GM18505 (cell line): ENCODE data around the gene MYMX.
"Not testable (repeated sequence)": the region's sequence is repeated elsewhere in the genome, so short reads cannot be mapped to it uniquely, and the experiment has no call there.

Experiments
- ATAC-seq: cut with Tn5 transposase; IDR thresholded peaks from one replicate; pipeline ENCODE4 v1.9.1; 2021; ENCODE audit not compliant: unreplicated experiment
- POLR2A ChIP-seq: IDR thresholded peaks from 4 replicates; pipeline ENCODE4 v1.6.1; 2011; ENCODE audit warnings: borderline replicate concordance; ENCODE audit not compliant: insufficient read depth, insufficient read length; ENCODE audit errors: extremely low read depth

Gene MYMX

DNA sequence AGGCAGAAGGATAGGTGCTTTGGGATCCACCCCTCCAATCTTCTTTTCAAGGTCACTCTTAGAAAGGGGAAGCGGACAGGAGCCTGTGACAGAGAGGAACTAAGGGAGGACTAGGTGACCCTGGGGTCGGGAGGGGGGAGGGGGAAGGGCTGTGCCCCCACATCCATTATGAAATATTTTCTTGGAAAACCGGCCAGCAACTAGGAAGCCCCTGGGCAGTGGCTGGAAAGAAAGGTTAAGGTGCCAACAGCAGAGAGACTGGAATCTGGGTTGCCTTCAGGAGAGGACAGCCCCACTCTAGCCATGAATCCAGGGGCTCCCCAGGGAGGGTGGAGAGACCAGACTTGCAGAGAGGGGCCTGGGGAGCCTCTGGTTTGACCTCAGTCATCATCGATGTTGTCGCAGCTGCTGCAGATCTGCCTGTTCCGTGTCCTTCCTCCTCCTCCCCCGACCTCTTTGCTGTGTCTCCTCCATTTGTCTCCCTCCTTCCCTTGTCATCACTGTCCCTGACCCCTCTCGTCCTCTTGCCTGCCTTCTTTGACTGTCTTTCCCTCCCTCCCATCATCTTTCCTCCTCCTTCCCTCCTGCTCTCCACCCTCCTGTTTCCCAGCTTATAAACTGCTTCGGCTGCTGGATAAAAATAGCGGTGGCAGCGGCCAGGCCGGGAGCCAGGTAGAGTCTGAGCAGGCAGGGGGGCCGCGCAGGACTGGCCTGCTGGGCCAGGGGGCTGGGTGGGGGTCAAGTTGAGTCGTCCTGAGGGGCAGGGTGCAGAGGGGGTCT, 9.8 kb downstream of the MYMX start:
- TF ChIP-seq POLR2A = no peak
- no peak for ATAC-seq

DNA sequence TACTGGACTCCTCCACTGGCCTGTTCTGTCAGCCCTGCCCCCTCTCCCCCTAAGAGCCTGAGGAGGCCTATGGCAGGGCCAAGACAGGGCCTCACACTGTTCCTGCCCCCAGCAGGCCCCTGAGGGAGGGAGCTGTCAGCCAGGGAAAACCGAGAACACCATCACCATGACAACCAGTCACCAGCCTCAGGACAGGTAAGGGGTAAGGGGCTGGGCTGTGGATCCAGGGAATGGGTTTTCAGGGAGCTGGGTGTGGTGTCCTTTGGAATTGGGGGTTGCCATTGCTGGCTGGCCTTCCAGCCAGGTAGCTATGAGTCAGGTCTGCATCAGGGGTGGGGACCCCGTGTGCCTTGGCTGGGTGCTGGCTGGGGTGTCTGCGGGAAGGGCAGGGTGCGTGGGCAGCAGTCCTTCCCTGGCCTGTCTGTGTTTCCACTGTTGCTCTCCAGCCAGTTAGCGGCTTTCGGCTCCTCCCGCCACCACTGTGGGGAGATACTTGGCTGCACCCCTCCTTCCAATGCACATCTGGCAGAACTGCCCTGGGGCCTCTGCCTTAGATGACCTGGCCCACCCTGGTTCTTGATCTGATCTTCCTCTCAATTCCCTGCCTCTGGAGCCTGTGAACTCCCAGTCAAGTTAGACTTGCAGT, 10.5 kb downstream of the MYMX start:
- ATAC-seq = no peak
- no peak for TF ChIP-seq POLR2A

- TF ChIP-seq POLR2A = no peak
- no peak for ATAC-seq
These were observed 11.3 kb downstream of the MYMX start for GRCh38 chr6:44228031-44228430.

DNA sequence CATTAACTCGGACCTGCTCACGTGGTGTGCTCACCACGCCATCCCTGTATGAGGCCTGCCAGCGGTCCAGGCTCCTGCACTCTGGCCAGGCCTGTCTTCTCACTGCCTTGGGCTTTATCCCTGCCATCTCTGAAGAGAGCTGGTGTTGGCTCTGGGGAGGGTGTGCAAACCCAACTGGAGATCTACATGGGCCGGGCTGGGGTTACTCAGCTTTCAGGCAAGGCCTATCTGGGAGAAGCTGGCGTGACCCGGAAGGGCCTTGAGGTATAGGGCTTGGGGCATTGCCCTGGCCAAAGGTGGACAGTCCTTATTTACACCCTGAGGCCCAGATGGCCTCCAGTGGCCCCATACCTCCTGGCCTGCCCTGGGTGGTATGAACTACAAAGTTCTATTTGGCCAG, 11.7 kb downstream of the MYMX start:
- TF ChIP-seq POLR2A = no peak
- no peak for ATAC-seq

- ATAC-seq = no peak
- no peak for TF ChIP-seq POLR2A
These were observed 12.1 kb downstream of the MYMX start for GRCh38 chr6:44228836-44229235.

DNA sequence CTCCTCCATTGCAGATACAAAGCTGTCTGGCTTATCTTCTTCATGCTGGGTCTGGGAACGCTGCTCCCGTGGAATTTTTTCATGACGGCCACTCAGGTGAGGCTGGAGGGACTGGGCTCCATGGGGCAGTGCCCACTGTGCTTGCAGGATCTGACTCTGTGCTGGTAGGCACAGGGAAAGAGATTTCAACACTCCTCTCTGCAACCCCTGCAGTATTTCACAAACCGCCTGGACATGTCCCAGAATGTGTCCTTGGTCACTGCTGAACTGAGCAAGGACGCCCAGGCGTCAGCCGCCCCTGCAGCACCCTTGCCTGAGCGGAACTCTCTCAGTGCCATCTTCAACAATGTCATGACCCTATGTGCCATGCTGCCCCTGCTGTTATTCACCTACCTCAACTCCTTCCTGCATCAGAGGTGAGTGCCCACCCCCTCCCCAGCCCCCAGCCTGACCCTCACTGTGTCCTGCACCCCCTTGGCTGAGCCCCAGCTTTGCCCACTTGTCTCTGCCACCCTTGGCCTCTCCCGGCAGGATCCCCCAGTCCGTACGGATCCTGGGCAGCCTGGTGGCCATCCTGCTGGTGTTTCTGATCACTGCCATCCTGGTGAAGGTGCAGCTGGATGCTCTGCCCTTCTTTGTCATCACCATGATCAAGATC, 12.8 kb downstream of the MYMX start:
- TF ChIP-seq POLR2A = no peak
- no peak for ATAC-seq

DNA sequence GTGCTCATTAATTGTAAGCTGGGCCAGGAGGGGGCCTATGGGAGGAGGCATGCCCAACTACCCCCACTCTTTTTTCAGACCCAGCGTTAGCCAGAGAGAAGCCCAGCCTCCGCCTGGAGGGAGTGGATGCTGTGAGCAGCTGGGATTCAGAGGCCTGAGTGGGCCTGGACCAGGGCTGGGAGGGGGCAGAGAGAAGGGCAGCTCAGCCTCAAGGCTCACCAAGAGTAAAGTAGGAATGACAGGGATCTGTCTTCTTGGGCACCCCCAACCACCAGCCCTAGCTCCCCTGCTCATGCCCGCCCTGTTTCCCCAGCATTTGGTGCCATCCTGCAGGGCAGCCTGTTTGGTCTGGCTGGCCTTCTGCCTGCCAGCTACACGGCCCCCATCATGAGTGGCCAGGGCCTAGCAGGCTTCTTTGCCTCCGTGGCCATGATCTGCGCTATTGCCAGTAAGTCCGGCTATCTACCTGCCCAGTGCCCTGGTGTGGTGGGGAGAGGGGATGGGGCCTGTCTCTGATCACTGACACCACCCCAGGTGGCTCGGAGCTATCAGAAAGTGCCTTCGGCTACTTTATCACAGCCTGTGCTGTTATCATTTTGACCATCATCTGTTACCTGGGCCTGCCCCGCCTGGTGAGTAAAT, 13.4 kb downstream of the MYMX start:
- no peak for ATAC-seq
- no peak for TF ChIP-seq POLR2A

DNA sequence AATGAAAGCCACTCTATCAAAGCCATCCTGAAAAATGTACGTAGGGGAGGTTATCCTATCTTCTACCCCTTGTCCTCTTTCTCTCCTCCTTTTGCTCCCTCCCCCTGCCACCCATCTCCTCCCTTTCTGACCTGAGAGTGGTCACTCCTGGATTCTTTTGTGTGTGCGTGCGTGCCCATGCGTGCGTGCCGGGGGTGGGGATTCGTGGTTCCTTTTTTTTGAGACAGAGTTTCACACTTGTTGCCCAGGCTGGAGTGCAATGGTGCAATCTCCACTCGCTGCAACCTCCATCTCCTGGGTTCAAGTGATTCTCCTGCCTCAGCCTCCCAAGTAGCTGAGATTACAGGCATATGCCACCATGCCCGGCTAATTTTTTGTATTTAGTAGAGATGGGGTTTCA, 14.7 kb downstream of the MYMX start:
- ATAC-seq = not testable (repeated sequence)

GRCh38 chr6:44232676-44233566, 16.2 kb downstream of the MYMX start:
- ATAC-seq = no peak
- no peak for TF ChIP-seq POLR2A

- TF ChIP-seq POLR2A = no peak
- ATAC-seq = no peak
These were observed 16.9 kb downstream of the MYMX start for GRCh38 chr6:44233567-44234100.

- TF ChIP-seq POLR2A = no peak
- ATAC-seq = no peak
These were observed 17.6 kb downstream of the MYMX start for GRCh38 chr6:44234101-44235025.

DNA sequence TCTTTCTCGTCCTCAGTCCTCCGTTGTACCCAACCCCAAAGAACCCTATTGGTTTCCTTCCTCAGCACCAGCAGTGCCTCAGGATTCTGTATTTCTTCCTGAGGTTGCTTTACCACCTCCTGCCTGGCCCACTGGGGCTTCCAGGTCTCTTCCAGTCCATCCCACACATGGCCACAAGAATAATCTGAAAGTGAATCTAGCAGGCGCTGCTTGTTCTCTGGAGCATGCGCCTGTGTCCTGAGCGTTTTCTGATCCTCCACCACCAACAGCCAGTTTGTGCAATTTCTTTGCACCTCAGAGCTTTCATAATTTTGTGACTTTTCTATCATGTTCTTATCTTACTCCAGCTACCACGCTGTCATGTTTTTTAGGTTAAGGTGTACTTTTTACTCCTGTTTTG, 18.5 kb downstream of the MYMX start:
- TF ChIP-seq POLR2A = no peak

DNA sequence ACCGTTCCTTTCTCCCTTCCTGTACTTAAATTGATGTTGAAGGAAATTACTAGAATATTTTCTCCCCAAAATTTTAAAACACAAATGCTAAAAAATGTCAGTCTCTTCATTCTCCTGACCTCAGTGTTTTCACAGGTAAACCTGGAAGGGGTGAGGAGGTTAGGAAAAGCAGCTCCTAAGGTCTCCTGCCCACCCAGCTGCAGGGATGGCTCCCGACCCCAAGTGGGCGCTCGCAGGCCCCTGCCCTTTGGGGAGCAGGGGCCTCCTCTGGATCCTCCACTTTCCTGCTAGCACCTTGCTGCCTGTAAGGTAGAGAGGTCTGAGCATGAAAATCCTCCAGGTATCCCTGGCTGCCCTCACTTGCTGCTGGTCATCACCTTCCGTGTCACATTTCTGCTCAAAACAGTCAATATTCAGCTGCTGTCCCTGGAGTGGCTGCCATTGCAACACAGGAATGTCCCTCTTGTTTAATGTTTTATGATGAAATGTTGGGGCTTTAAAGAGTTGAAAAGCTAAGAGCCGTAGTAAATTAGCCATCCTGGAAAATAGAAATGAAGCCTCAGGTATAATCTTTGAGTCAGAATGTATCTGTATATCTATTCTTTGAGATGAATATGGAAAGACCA, 19.3 kb downstream of the MYMX start:
- no peak for TF ChIP-seq POLR2A
- no peak for ATAC-seq

More for the DNA sequence above, 18.5 kb downstream of the MYMX start:
- ATAC-seq = no peak
